H9 (cell line): ENCODE measurements around the gene LRRC40. TPM values are rescaled to one million over a fixed set of nuclear protein-coding genes. Genes with fewer than 3 reads are reported as not detected.

Source experiments
- DNase-seq: peaks from one replicate; pipeline ENCODE4 v3.0.0-alpha.2; 2017
- H2AFZ ChIP-seq: one replicate; pipeline ENCODE4 v1.6.1; 2013; ENCODE audit warnings: mild to moderate bottlenecking, low read length, control low read depth, moderate library complexity
- H2AK5ac ChIP-seq: 2 replicates; pipeline ENCODE4 v1.6.1; 2013; ENCODE audit warnings: low read length, control low read depth, mixed read lengths; ENCODE audit not compliant: insufficient read length
- H2BK120ac ChIP-seq: one replicate; pipeline ENCODE4 v1.6.1; 2013; ENCODE audit warnings: low read depth, mild to moderate bottlenecking, low read length, control low read depth, inconsistent platforms; ENCODE audit not compliant: poor library complexity, severe bottlenecking
- H2BK12ac ChIP-seq: 2 replicates; pipeline ENCODE4 v1.6.1; 2013; ENCODE audit warnings: low read length, control low read depth, mixed read lengths, low read depth; ENCODE audit not compliant: insufficient read length
- H2BK15ac ChIP-seq: 2 replicates; pipeline ENCODE4 v1.6.1; 2013; ENCODE audit warnings: low read depth, low read length, control low read depth
- H2BK20ac ChIP-seq: one replicate; pipeline ENCODE4 v1.6.1; 2013; ENCODE audit warnings: low read depth, mild to moderate bottlenecking, low read length, control low read depth, inconsistent platforms; ENCODE audit not compliant: poor library complexity, severe bottlenecking
- H2BK5ac ChIP-seq: 2 replicates; pipeline ENCODE4 v1.6.1; 2013; ENCODE audit warnings: low read length, control low read depth, mixed read lengths; ENCODE audit not compliant: insufficient read length
- H3K14ac ChIP-seq: 2 replicates; pipeline ENCODE4 v1.6.1; 2013; ENCODE audit warnings: low read length, control low read depth; ENCODE audit not compliant: insufficient read depth
- H3K18ac ChIP-seq: 2 replicates; pipeline ENCODE4 v1.6.1; 2013; ENCODE audit warnings: low read depth, mild to moderate bottlenecking, mixed read lengths, low read length, control low read depth; ENCODE audit not compliant: insufficient read length
- H3K23ac ChIP-seq: 2 replicates; pipeline ENCODE4 v1.6.1; 2013; ENCODE audit warnings: low read length, control low read depth, mixed read lengths, low read depth; ENCODE audit not compliant: insufficient read length
- H3K23me2 ChIP-seq: 2 replicates; pipeline ENCODE4 v1.6.1; 2013; ENCODE audit warnings: low read depth, mild to moderate bottlenecking, mixed read lengths, low read length, control low read depth; ENCODE audit not compliant: insufficient read length, poor library complexity, severe bottlenecking
- H3K27ac ChIP-seq: 2 replicates; pipeline ENCODE4 v1.5.1; 2013; ENCODE audit warnings: low read length, control low read depth, mixed read lengths, low read depth; ENCODE audit not compliant: insufficient read length
- H3K27me3 ChIP-seq: 2 replicates; pipeline ENCODE4 v1.6.1; 2013; ENCODE audit warnings: low read length, control low read depth, inconsistent platforms; ENCODE audit not compliant: insufficient read depth
- H3K4ac ChIP-seq: 2 replicates; pipeline ENCODE4 v1.6.1; 2013; ENCODE audit warnings: low read depth, mild to moderate bottlenecking, control low read depth, inconsistent platforms, low read length, moderate library complexity
- H3K4me1 ChIP-seq: 2 replicates; pipeline ENCODE4 v1.6.1; 2013; ENCODE audit warnings: low read length, control low read depth, inconsistent platforms; ENCODE audit not compliant: insufficient read depth
- H3K4me2 ChIP-seq: 2 replicates; pipeline ENCODE4 v1.6.1; 2013; ENCODE audit warnings: low read length, control low read depth, mixed read lengths; ENCODE audit not compliant: insufficient read length, insufficient read depth
- H3K56ac ChIP-seq: 2 replicates; pipeline ENCODE4 v1.6.1; 2013; ENCODE audit warnings: low read depth, mild to moderate bottlenecking, mixed read lengths, low read length, control low read depth; ENCODE audit not compliant: insufficient read length
- H3K79me1 ChIP-seq: 2 replicates; pipeline ENCODE4 v1.6.1; 2013; ENCODE audit warnings: low read depth, mild to moderate bottlenecking, moderate library complexity, low read length, control low read depth, inconsistent platforms; ENCODE audit not compliant: insufficient read depth, poor library complexity, severe bottlenecking
- H3K79me2 ChIP-seq: 2 replicates; pipeline ENCODE4 v1.6.1; 2013; ENCODE audit warnings: low read length, control low read depth, inconsistent platforms; ENCODE audit not compliant: insufficient read depth
- H3K9ac ChIP-seq: 2 replicates; pipeline ENCODE4 v1.6.1; 2013; ENCODE audit warnings: low read length, control low read depth, mixed read lengths; ENCODE audit not compliant: insufficient read length; ENCODE audit errors: extremely low read depth
- H3K9me3 ChIP-seq: one replicate; pipeline ENCODE4 v1.6.1; 2013; ENCODE audit warnings: low read depth, low read length, inconsistent platforms; ENCODE audit not compliant: control insufficient read depth
- H3T11ph ChIP-seq: one replicate; pipeline ENCODE4 v1.6.1; 2013; ENCODE audit warnings: mild to moderate bottlenecking, low read length, control low read depth, inconsistent platforms
- H4K20me1 ChIP-seq: one replicate; pipeline ENCODE4 v1.6.1; 2013; ENCODE audit not compliant: control insufficient read depth, insufficient read length, insufficient read depth
- H4K5ac ChIP-seq: 2 replicates; pipeline ENCODE4 v1.6.1; 2013; ENCODE audit warnings: low read depth, mild to moderate bottlenecking, mixed read lengths, low read length, control low read depth; ENCODE audit not compliant: insufficient read length
- H4K8ac ChIP-seq: replicated peaks from 2 replicates; pipeline ENCODE4 v1.6.1; 2013; ENCODE audit warnings: low read length, control low read depth, mixed read lengths, low read depth; ENCODE audit not compliant: insufficient read length
- H4K91ac ChIP-seq: 2 replicates; pipeline ENCODE4 v1.6.1; 2013; ENCODE audit warnings: low read depth, mild to moderate bottlenecking, moderate library complexity, mixed read lengths, low read length, control low read depth; ENCODE audit not compliant: insufficient read length
- H3K27ac Mint-ChIP-seq, 3 experiments: 2 replicates in 2 of 3; 3 replicates in 1 of 3; pipeline ENCODE4 v1.8.0; 2020 to 2021; ENCODE audit warnings: mixed read lengths in 3 of 3, mild to moderate bottlenecking in 1 of 3, moderate library complexity in 1 of 3
- H3K27me3 Mint-ChIP-seq: 2 replicates; pipeline ENCODE4 v1.8.0; 2021; ENCODE audit warnings: low read depth, mild to moderate bottlenecking, moderate library complexity, mixed read lengths
- H3K36me3 Mint-ChIP-seq, 3 experiments: 2 replicates in 2 of 3; 3 replicates in 1 of 3; pipeline ENCODE4 v1.8.0; 2020 to 2021; ENCODE audit warnings: low read depth in 3 of 3, mixed read lengths in 3 of 3; ENCODE audit not compliant: insufficient read depth in 1 of 3
- H3K4me1 Mint-ChIP-seq, 2 experiments: 2 replicates each; pipeline ENCODE4 v1.8.0; 2020; ENCODE audit warnings: mixed read lengths in 2 of 2
- H3K4me3 Mint-ChIP-seq, 2 experiments: 2 replicates in 1 of 2; 3 replicates in 1 of 2; pipeline ENCODE4 v1.8.0; 2020 to 2021; ENCODE audit warnings: mild to moderate bottlenecking in 2 of 2, mixed read lengths in 2 of 2, moderate library complexity in 1 of 2
- H3K9me3 Mint-ChIP-seq, 2 experiments: 2 replicates in 1 of 2; 3 replicates in 1 of 2; pipeline ENCODE4 v1.8.0; 2020; ENCODE audit warnings: mild to moderate bottlenecking in 2 of 2, mixed read lengths in 2 of 2, moderate library complexity in 1 of 2
- CTCF ChIP-seq: fragments of 200-600 bp; sonication (generic); conservative IDR thresholded peaks from 3 replicates; pipeline ENCODE4 v1.8.0; 2021; ENCODE audit warnings: antibody characterized with exemption, mild to moderate bottlenecking
- total RNA-seq: library from RNA; stranded (reverse); gene quantifications from 2 replicates; pipeline ENCODE4 v1.2.1, GENCODE V29; 2021

LRRC40 gene
- total RNA-seq, 1 experiment from 2014 or later = 27.6 TPM

- no peak for DNase-seq
- Histone ChIP-seq H3K27ac (no peak overlapping the region), H4K91ac (no peak overlapping the region), H3K4me2 (no peak overlapping the region), H2BK12ac (no peak overlapping the region), H3K9ac (no peak overlapping the region), H3K4me1 (no peaks in the 10 kb centered on the region), H3K56ac (no peak overlapping the region), H3K79me2 (no peaks in the 10 kb centered on the region), H3K27me3 (no peaks in the 10 kb centered on the region), H4K8ac (no peak overlapping the region), H2BK5ac (no peak overlapping the region), H4K5ac (no peak overlapping the region), H3T11ph (no peak overlapping the region), H4K20me1 (no peaks in the 10 kb centered on the region), H3K18ac (no peak overlapping the region), H3K23me2 (no peaks in the 10 kb centered on the region), H2AFZ (no peak overlapping the region), H3K79me1 (no peaks in the 10 kb centered on the region), H3K9me3 (no peaks in the 10 kb centered on the region), H2BK120ac (no peak overlapping the region), H3K14ac (no peak overlapping the region), H2BK15ac (no peak overlapping the region), H3K4ac (no peak overlapping the region), H2AK5ac (no peak overlapping the region), H3K23ac (no peak overlapping the region), H2BK20ac (no peak overlapping the region)
- peaks cover 45 to 93% (median 80%) of the 10 kb centered on the region in 3 experiments; a peak in 6 of 7 replicates for H3K36me3 Mint-ChIP-seq
- no peaks in the 10 kb centered on the region for H3K27me3 Mint-ChIP-seq
- H3K27ac Mint-ChIP-seq = no peak overlapping the region
- TF ChIP-seq CTCF = no peak
- no peaks in the 10 kb centered on the region for H3K4me1 Mint-ChIP-seq
- no peaks in the 10 kb centered on the region for H3K9me3 Mint-ChIP-seq
- H3K4me3 Mint-ChIP-seq = no peak overlapping the region
These were observed 29.4 kb upstream of the LRRC40 start for GRCh38 chr1:70234733-70235132.
